Fibroblast of villous mesenchyme (primary cell): ENCODE measurements around the gene OR13C4. TPM values are rescaled to one million over a fixed set of nuclear protein-coding genes. Genes with fewer than 3 reads are reported as not detected.
"Not testable (repeated sequence)": the region's sequence is repeated elsewhere in the genome, so short reads cannot be mapped to it uniquely, and the experiment has no call there.

Experiments
- DNase-seq: peaks from one replicate; pipeline ENCODE4 v3.0.0-alpha.2; 2010; ENCODE audit warnings: low read depth
- H3K4me3 ChIP-seq: 2 replicates; pipeline ENCODE4 v1.5.1; 2011; ENCODE audit warnings: low read depth, mild to moderate bottlenecking, low read length
- CTCF ChIP-seq: IDR thresholded peaks from 2 replicates; pipeline ENCODE4 v1.5.1; 2012; ENCODE audit warnings: low read depth, mild to moderate bottlenecking, low read length; ENCODE audit not compliant: insufficient read depth
- total RNA-seq: library from RNA; depleted of rRNA; stranded (reverse); fragments of >200 nt; gene quantifications from 2 replicates; pipeline ENCODE4 v1.2.3, GENCODE V29; 2012

Gene OR13C4
- total RNA-seq, 1 donor: not detected

GRCh38 chr9:104553261-104553660, 26.3 kb upstream of the OR13C4 start:
- no peak for TF ChIP-seq CTCF
- no peak for DNase-seq
- H3K4me3 ChIP-seq: no peak overlapping the region

GRCh38 chr9:104544644-104545043, 17.6 kb upstream of the OR13C4 start:
- H3K4me3 ChIP-seq: no peak overlapping the region
- no peak for DNase-seq
- no peak for TF ChIP-seq CTCF

DNA sequence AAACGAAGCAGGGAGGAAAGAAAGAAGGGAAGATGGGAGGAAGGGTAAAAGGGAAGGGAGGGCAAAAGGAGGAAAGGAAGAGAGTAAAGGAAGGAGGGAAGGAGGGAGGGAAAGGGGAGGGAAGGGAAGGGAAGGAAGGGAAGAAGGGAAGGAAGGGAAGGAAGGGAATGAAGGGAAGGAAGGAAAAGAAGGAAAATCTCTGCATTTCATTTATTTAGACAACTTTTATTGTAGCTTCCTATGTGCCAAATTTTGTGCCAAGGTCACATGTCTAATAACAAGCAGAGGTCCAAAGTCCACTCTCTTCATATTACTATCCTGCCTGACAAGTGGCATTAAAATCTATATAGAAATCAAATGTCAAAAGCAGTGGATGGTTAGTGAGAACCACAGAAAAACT, 12.3 kb upstream of the OR13C4 start:
- DNase-seq: no peak
- TF ChIP-seq CTCF: no peak
- no peak overlapping the region for H3K4me3 ChIP-seq

DNA sequence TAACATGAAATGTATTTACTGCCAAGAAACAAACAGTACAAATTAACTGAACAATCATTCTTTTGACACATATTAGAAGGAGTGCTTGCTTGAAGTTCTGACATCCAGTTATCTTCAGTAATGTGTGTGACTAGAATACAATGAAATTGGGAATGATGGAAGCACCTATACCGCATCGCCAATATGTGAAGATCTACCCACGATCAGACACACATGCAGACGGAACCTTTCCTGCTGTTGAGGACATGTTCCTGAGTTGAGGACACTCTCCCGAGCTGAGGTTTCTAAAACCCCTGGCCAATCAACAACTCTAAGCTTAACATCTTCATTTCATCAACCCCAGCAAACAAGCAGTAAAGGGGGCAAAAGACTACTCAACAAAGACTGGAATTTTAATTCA, 9.7 kb upstream of the OR13C4 start, which contains the start of gene OR13C3:
Gene OR13C3, minus strand, starts transcription at position 101 of the 400 bp plus-strand sequence. CDS start 133 bp downstream, outside the sequence.
- TF ChIP-seq CTCF: no peak
- DNase-seq: no peak
- H3K4me3 ChIP-seq: no peak within 1 kb of the TSS

DNA sequence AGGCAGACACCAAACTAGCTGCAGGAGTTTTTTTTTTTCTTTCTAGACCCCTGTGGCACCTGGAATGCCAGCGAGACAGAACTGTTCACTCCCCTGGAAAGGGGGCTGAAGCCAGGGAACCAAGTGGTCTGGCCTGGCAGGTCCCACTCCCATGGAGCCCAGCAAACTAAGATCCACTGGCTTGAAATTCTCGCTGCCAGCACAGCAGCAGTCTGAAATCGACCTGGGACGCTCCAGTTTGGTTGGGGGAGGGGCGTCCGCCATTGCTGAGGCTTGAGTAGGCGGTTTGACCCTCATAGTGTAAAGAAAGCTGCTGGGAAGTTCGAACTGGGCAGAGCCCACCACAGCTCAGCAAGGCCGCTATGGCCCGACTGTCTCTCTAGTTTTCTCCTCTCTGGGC, 6.8 kb downstream of the OR13C4 start:
- not testable (repeated sequence) for DNase-seq

DNA sequence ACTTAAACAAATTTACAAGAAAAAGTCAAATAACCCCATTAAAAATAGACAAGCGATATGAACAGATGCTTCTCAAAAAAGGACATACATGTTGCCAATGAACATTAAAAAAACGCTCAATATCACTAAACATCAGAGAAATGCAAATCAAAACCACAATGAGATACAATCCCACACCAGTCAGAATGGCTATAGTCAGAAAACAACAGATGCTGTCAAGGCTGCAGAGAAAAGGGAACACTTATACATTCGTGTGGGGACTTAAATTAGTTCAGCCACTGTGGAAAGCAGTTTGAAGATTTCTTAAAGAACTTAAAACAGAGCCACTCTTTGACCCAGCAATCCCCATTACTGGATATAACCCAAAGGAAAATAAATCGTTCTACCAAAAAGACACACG, 12.1 kb downstream of the OR13C4 start:
- H3K4me3 ChIP-seq: no peak overlapping the region
- no peak for DNase-seq
- no peak for TF ChIP-seq CTCF

More for the DNA sequence above, 6.8 kb downstream of the OR13C4 start:
- H3K4me3 ChIP-seq: not testable (repeated sequence)

GRCh38 chr9:104506565-104506964, 20.4 kb downstream of the OR13C4 start:
- H3K4me3 ChIP-seq: no peak overlapping the region
- DNase-seq: no peak
- TF ChIP-seq CTCF: no peak
